WTC11 (cell line): ENCODE measurements around the gene CLIP1. TPM values are rescaled to one million over a fixed set of nuclear protein-coding genes. Genes with fewer than 3 reads are reported as not detected.
"Not testable (repeated sequence)": the region's sequence is repeated elsewhere in the genome, so short reads cannot be mapped to it uniquely, and the experiment has no call there.

Experiments
- ATAC-seq: fragments of 200-7000 bp; cut with Tn5 transposase; 2 replicates; pipeline ENCODE4 v1.10.0; 2021; ENCODE audit warnings: mild to moderate bottlenecking, moderate library complexity
- CTCF ChIA-PET: fragments of 300-600 bp; sonication (Branson Sonifier 250); formaldehyde crosslinking; loops from one replicate; lab custom pipeline; 2021; ENCODE audit warnings: antibody characterized with exemption; lab: Charles Lee
- POLR2A ChIA-PET: fragments of 350-600 bp; sonication (Branson Sonifier 250); formaldehyde crosslinking; loops from one replicate; lab custom pipeline; 2021; ENCODE audit warnings: antibody characterized with exemption; lab: Charles Lee
- DNase-seq: peaks from one replicate; pipeline ENCODE4 v3.0.0; 2021; ENCODE audit warnings: low spot score
- H3K27ac Mint-ChIP-seq: 2 replicates; pipeline ENCODE4 v1.8.0; 2021; ENCODE audit warnings: mixed read lengths
- H3K27me3 Mint-ChIP-seq: 2 replicates; pipeline ENCODE4 v1.8.0; 2021; ENCODE audit warnings: low read depth, mild to moderate bottlenecking, moderate library complexity, mixed read lengths
- H3K36me3 Mint-ChIP-seq: 2 replicates; pipeline ENCODE4 v1.8.0; 2021; ENCODE audit warnings: mixed read lengths
- H3K4me1 Mint-ChIP-seq: 2 replicates; pipeline ENCODE4 v1.8.0; 2022; ENCODE audit warnings: mixed read lengths
- H3K4me3 Mint-ChIP-seq: 2 replicates; pipeline ENCODE4 v1.8.0; 2021; ENCODE audit warnings: mild to moderate bottlenecking, moderate library complexity, mixed read lengths
- H3K9me3 Mint-ChIP-seq: 2 replicates; pipeline ENCODE4 v1.8.0; 2021; ENCODE audit warnings: mixed read lengths
- CREM ChIP-seq: sonication (generic); formaldehyde crosslinking; IDR thresholded peaks from 2 replicates; pipeline ENCODE4 v1.8.1; 2022; ENCODE audit warnings: mild to moderate bottlenecking, missing genetic modification reagents, moderate library complexity
- ELF4 ChIP-seq: sonication (generic); formaldehyde crosslinking; IDR thresholded peaks from 2 replicates; pipeline ENCODE4 v1.8.1; 2022; ENCODE audit warnings: low read depth, mild to moderate bottlenecking, moderate library complexity, missing genetic modification reagents
- FOXK1 ChIP-seq: sonication (generic); formaldehyde crosslinking; IDR thresholded peaks from 2 replicates; pipeline ENCODE4 v1.8.0; 2022; ENCODE audit warnings: mild to moderate bottlenecking, moderate library complexity, missing genetic modification reagents
- HMGA2 ChIP-seq: fragments of 250-450 bp; sonication (Bioruptor Pico); IDR thresholded peaks from 2 replicates; pipeline ENCODE4 v1.4.0; 2021; ENCODE audit warnings: mild to moderate bottlenecking, moderate library complexity
- IRF2 ChIP-seq: sonication (generic); formaldehyde crosslinking; IDR thresholded peaks from 2 replicates; pipeline ENCODE4 v1.8.0; 2022; ENCODE audit warnings: low read depth, missing genetic modification reagents, borderline replicate concordance
- JAZF1 ChIP-seq: fragments of 250-450 bp; sonication (Bioruptor Pico); IDR thresholded peaks from 2 replicates; pipeline ENCODE4 v1.9.0; 2021; ENCODE audit warnings: moderate library complexity, mild to moderate bottlenecking, inconsistent platforms
- MLX ChIP-seq: sonication (generic); formaldehyde crosslinking; IDR thresholded peaks from 2 replicates; pipeline ENCODE4 v1.8.1; 2023; ENCODE audit warnings: mild to moderate bottlenecking, missing genetic modification reagents, moderate library complexity
- NFE2L1 ChIP-seq: sonication (generic); formaldehyde crosslinking; IDR thresholded peaks from 2 replicates; pipeline ENCODE4 v1.8.1; 2023; ENCODE audit warnings: missing genetic modification reagents
- NR2C2 ChIP-seq: sonication (generic); formaldehyde crosslinking; IDR thresholded peaks from 2 replicates; pipeline ENCODE4 v1.8.0; 2022; ENCODE audit warnings: mild to moderate bottlenecking, missing genetic modification reagents
- RORB ChIP-seq: fragments of 250-450 bp; sonication (Bioruptor Pico); IDR thresholded peaks from 2 replicates; pipeline ENCODE4 v1.9.0; 2021; ENCODE audit warnings: mild to moderate bottlenecking
- SMAD3 ChIP-seq: sonication (generic); formaldehyde crosslinking; IDR thresholded peaks from 2 replicates; pipeline ENCODE4 v1.8.0; 2022; ENCODE audit warnings: missing genetic modification reagents, mild to moderate bottlenecking, borderline replicate concordance
- TEAD4 ChIP-seq: sonication (generic); formaldehyde crosslinking; IDR thresholded peaks from 2 replicates; pipeline ENCODE4 v1.8.0; 2022; ENCODE audit warnings: mild to moderate bottlenecking, missing genetic modification reagents
- USF2 ChIP-seq: sonication (generic); formaldehyde crosslinking; IDR thresholded peaks from 2 replicates; pipeline ENCODE4 v1.8.1; 2023; ENCODE audit warnings: mild to moderate bottlenecking, missing genetic modification reagents, moderate library complexity
- ZNF138 ChIP-seq: sonication (generic); formaldehyde crosslinking; conservative IDR thresholded peaks from 2 replicates; pipeline ENCODE4 v1.8.1; 2022; ENCODE audit warnings: mild to moderate bottlenecking, moderate library complexity, missing genetic modification reagents
- ZNF232 ChIP-seq: sonication (generic); formaldehyde crosslinking; IDR thresholded peaks from 2 replicates; pipeline ENCODE4 v1.8.0; 2022; ENCODE audit warnings: mild to moderate bottlenecking, missing genetic modification reagents
- ZNF263 ChIP-seq: sonication (generic); formaldehyde crosslinking; IDR thresholded peaks from 2 replicates; pipeline ENCODE4 v1.8.1; 2022; ENCODE audit warnings: low read depth, mild to moderate bottlenecking, moderate library complexity, missing genetic modification reagents
- ZNF423 ChIP-seq: fragments of 250-450 bp; sonication (Bioruptor Pico); IDR thresholded peaks from 2 replicates; pipeline ENCODE4 v2.1.2; 2022; ENCODE audit warnings: mild to moderate bottlenecking, moderate library complexity
- total RNA-seq: library from RNA; stranded (reverse); gene quantifications from 3 replicates; pipeline ENCODE4 v1.2.3, GENCODE V29; 2021
- TF ChIP-seq, protein P1 (sequence below): fragments of 250-450 bp; sonication (Bioruptor Pico); conservative IDR thresholded peaks from 2 replicates; pipeline ENCODE4 v1.9.0; 2021; ENCODE audit warnings: mild to moderate bottlenecking
- TF ChIP-seq, protein P2 (sequence below): fragments of 250-450 bp; sonication (Bioruptor Pico); IDR thresholded peaks from 2 replicates; pipeline ENCODE4 v1.9.0; 2021; ENCODE audit warnings: mild to moderate bottlenecking, borderline replicate concordance
- TF ChIP-seq, protein P3 (sequence below): sonication (generic); formaldehyde crosslinking; IDR thresholded peaks from 2 replicates; pipeline ENCODE4 v1.8.1; 2022; ENCODE audit warnings: low read depth, missing genetic modification reagents, borderline replicate concordance

The CLIP1 gene
- total RNA-seq, 1 experiment from 2014 or later, result 24.9 TPM

GRCh38 chr12:122435186-122435585, 12.7 kb upstream of the CLIP1 start (continued):
- TF ChIP-seq, protein P1, sequence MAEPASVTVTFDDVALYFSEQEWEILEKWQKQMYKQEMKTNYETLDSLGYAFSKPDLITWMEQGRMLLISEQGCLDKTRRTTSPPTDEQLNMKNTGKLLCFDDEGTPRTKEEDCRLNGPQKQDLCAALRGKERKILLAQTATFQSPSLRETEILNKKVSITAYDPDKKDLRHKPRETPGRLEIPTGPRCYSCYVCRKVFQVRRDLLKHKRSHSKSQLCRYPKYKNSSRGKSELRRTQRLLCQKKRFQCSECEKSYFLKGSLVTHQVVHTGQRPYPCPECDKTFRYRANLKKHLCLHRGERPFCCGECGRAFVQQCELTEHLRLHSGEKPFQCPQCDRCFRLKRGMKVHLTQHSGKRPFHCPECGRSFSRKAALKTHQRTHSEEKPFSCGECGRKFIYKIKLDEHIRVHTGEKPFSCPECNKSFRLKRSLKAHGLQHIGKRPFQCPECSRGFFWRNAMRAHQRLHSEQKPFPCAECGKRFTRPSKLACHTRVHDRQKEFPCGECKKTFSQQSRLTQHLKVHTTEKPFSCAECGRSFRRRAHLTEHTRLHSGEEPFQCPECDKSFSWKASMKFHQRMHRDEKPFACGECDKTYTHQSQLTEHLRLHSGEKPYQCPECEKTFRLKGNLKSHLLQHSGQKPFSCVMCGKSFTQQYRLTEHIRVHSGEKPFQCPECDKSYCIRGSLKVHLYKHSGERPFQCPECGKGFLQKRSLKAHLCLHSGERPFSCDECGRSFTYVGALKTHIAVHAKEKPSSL (CRISPR knock-in tag), result no peak
- TF ChIP-seq IRF2 (CRISPR knock-in tag) (no peak), FOXK1 (CRISPR knock-in tag) (no peak), ZNF423 (CRISPR knock-in tag) (no peak), CREM (CRISPR knock-in tag) (no peak)
- TF ChIP-seq, protein P2, sequence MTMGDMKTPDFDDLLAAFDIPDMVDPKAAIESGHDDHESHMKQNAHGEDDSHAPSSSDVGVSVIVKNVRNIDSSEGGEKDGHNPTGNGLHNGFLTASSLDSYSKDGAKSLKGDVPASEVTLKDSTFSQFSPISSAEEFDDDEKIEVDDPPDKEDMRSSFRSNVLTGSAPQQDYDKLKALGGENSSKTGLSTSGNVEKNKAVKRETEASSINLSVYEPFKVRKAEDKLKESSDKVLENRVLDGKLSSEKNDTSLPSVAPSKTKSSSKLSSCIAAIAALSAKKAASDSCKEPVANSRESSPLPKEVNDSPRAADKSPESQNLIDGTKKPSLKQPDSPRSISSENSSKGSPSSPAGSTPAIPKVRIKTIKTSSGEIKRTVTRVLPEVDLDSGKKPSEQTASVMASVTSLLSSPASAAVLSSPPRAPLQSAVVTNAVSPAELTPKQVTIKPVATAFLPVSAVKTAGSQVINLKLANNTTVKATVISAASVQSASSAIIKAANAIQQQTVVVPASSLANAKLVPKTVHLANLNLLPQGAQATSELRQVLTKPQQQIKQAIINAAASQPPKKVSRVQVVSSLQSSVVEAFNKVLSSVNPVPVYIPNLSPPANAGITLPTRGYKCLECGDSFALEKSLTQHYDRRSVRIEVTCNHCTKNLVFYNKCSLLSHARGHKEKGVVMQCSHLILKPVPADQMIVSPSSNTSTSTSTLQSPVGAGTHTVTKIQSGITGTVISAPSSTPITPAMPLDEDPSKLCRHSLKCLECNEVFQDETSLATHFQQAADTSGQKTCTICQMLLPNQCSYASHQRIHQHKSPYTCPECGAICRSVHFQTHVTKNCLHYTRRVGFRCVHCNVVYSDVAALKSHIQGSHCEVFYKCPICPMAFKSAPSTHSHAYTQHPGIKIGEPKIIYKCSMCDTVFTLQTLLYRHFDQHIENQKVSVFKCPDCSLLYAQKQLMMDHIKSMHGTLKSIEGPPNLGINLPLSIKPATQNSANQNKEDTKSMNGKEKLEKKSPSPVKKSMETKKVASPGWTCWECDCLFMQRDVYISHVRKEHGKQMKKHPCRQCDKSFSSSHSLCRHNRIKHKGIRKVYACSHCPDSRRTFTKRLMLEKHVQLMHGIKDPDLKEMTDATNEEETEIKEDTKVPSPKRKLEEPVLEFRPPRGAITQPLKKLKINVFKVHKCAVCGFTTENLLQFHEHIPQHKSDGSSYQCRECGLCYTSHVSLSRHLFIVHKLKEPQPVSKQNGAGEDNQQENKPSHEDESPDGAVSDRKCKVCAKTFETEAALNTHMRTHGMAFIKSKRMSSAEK, result no peak
- TF ChIP-seq, protein P3, sequence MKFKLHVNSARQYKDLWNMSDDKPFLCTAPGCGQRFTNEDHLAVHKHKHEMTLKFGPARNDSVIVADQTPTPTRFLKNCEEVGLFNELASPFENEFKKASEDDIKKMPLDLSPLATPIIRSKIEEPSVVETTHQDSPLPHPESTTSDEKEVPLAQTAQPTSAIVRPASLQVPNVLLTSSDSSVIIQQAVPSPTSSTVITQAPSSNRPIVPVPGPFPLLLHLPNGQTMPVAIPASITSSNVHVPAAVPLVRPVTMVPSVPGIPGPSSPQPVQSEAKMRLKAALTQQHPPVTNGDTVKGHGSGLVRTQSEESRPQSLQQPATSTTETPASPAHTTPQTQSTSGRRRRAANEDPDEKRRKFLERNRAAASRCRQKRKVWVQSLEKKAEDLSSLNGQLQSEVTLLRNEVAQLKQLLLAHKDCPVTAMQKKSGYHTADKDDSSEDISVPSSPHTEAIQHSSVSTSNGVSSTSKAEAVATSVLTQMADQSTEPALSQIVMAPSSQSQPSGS (CRISPR knock-in tag), result no peak

- H3K4me3 Mint-ChIP-seq, CTCF ChIA-PET, DNase-seq, H3K36me3 Mint-ChIP-seq, H3K9me3 Mint-ChIP-seq, H3K27ac Mint-ChIP-seq, ATAC-seq, H3K27me3 Mint-ChIP-seq, H3K4me1 Mint-ChIP-seq: not testable (repeated sequence)
- POLR2A ChIA-PET, result interaction anchor here (0.6 kb wide), 1 partner anchor 839 kb away, joined by 3 read pairs; no protein-coding TSS in a partner anchor
Observed at GRCh38 chr12:122429043-122429442, 6.6 kb upstream of the CLIP1 start.

GRCh38 chr12:122427403-122427802, 4.9 kb upstream of the CLIP1 start:
- Mint-ChIP-seq H3K27ac (no peak overlapping the region), H3K4me3 (no peak overlapping the region), H3K4me1 (peaks cover 6% of the 10 kb centered on the region), H3K9me3 (no peaks in the 10 kb centered on the region), H3K36me3 (no peaks in the 10 kb centered on the region), H3K27me3 (peaks cover 2% of the 10 kb centered on the region; the same call in 1 of the 2 replicates)
- ATAC-seq (no peak), DNase-seq (no peak)
- TF ChIP-seq MLX (no peak), JAZF1 (no peak), USF2 (CRISPR knock-in tag) (no peak), ZNF263 (CRISPR knock-in tag) (no peak), RORB (CRISPR knock-in tag) (no peak), TEAD4 (CRISPR knock-in tag) (no peak), ELF4 (no peak), ZNF232 (CRISPR knock-in tag) (no peak), SMAD3 (CRISPR knock-in tag) (no peak), NFE2L1 (CRISPR knock-in tag) (no peak), ZNF138 (no peak), HMGA2 (no peak), NR2C2 (CRISPR knock-in tag) (no peak)
- ChIA-PET POLR2A (no interaction called here), CTCF (interaction anchor here (0.9 to 1.3 kb wide), 2 partner anchors 28 to 44 kb away, joined by 3 read pairs; no protein-coding TSS in a partner anchor)
